Memory B cell (primary cell): Measurements from ENCODE around the gene ADAP1.
"Not testable (repeated sequence)": the region's sequence is repeated elsewhere in the genome, so short reads cannot be mapped to it uniquely, and the experiment has no call there.

Experiments used
- ATAC-seq: fragments of 150-1000 bp; cut with Tn5 transposase; 2 replicates; pipeline ENCODE4 v1.10.0; 2021; ENCODE audit warnings: low read depth, mild to moderate bottlenecking, moderate library complexity
- DNase-seq, 2 donors: peaks; one replicate each; pipeline ENCODE4 v3.0.0; 2022; ENCODE audit warnings: low spot score in 2 of 2
- H3K27ac Mint-ChIP-seq: one replicate; pipeline ENCODE4 v1.8.0; 2022; ENCODE audit warnings: mild to moderate bottlenecking, moderate library complexity, mixed read lengths
- H3K27me3 Mint-ChIP-seq: one replicate; pipeline ENCODE4 v1.8.0; 2022; ENCODE audit warnings: mixed read lengths
- H3K36me3 Mint-ChIP-seq: one replicate; pipeline ENCODE4 v1.8.0; 2022; ENCODE audit warnings: mild to moderate bottlenecking, mixed read lengths
- H3K4me1 Mint-ChIP-seq: one replicate; pipeline ENCODE4 v1.8.0; 2022; ENCODE audit warnings: mixed read lengths
- H3K4me3 Mint-ChIP-seq: one replicate; pipeline ENCODE4 v1.8.0; 2022; ENCODE audit warnings: mild to moderate bottlenecking, moderate library complexity, mixed read lengths
- H3K9me3 Mint-ChIP-seq: one replicate; pipeline ENCODE4 v1.8.0; 2022; ENCODE audit warnings: mixed read lengths

Gene ADAP1, protein sequence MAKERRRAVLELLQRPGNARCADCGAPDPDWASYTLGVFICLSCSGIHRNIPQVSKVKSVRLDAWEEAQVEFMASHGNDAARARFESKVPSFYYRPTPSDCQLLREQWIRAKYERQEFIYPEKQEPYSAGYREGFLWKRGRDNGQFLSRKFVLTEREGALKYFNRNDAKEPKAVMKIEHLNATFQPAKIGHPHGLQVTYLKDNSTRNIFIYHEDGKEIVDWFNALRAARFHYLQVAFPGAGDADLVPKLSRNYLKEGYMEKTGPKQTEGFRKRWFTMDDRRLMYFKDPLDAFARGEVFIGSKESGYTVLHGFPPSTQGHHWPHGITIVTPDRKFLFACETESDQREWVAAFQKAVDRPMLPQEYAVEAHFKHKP

DNA sequence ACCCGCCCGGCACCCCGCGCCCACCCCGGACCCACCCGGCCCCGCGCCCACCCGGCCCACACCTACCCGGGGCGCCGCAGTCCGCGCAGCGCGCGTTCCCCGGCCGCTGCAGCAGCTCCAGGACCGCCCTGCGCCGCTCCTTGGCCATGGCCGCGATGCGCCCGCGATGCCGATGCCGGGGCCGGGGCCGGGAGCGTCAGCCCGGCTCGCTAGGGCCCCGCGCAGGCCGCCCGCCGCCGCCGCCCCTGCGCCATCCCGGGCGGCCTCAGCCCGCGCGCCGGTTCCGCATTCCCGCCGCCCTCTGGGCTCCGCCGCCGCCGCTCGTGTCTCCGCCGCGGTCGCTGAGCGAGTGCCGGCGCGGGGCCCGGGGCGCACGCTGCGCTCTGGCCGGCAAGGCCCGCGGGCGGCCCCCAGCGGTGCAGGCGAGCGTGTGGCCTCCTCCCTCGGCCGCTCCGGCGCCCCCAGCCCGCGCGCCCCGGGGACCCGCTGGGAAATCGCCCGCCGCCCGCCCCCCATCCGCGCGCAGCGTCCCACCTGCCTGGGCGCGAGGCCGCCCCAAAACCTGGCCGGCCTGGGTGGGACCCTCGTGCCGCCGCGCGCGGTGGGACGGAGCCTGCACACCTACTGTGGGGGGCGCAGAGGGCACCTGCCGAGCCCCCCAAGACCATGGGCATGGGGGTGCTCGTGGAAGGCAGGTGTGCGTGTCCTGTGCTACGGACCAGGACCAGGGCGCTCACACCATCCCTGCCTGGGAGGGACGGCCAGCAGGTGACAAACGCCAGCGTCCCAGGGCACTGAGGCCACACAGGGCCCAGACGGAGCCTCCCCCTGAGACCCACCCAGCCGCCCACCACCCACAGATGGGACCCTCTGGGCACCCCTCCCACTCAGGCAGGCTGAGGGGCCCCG lies at the start of gene ADAP1:
Gene ADAP1 (minus strand): TSS at position 351 of the 909 bp plus-strand sequence. CDS start 203 bp downstream, at position 148.
- peak; percentile 63 for ATAC-seq
- Mint-ChIP-seq H3K9me3 (no peaks in the 10 kb centered on the region), H3K27ac (peak within 1 kb of the TSS; percentile 77), H3K4me1 (peaks cover 11% of the 10 kb centered on the region), H3K4me3 (peak within 1 kb of the TSS; percentile 82), H3K36me3 (no peaks in the 10 kb centered on the region), H3K27me3 (peaks cover 4% of the 10 kb centered on the region)
- peak; percentile 28 to 54 for DNase-seq

DNA sequence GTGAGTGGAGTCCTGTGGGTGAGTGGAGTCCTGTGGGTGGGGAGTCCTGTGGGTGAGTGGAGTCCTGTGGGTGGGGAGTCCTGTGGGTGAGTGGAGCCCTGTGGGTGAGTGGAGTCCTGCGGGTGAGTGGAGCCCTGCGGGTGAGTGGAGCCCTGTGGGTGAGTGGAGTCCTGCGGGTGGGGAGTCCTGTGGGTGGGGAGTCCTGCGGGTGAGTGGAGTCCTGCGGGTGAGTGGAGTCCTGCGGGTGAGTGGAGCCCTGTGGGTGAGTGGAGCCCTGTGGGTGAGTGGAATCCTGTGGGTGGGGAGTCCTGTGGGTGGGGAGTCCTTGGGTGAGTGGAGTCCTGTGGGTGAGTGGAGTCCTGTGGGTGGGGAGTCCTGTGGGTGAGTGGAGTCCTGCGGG lies 48.0 kb upstream of the ADAP1 start:
- not testable (repeated sequence) for ATAC-seq, H3K27me3 Mint-ChIP-seq, H3K9me3 Mint-ChIP-seq, DNase-seq, H3K4me3 Mint-ChIP-seq
- peak overlapping the region; percentile 91 for H3K27ac Mint-ChIP-seq
- peaks cover 22% of the 10 kb centered on the region for H3K4me1 Mint-ChIP-seq
- H3K36me3 Mint-ChIP-seq, result peaks cover 26% of the 10 kb centered on the region

DNA sequence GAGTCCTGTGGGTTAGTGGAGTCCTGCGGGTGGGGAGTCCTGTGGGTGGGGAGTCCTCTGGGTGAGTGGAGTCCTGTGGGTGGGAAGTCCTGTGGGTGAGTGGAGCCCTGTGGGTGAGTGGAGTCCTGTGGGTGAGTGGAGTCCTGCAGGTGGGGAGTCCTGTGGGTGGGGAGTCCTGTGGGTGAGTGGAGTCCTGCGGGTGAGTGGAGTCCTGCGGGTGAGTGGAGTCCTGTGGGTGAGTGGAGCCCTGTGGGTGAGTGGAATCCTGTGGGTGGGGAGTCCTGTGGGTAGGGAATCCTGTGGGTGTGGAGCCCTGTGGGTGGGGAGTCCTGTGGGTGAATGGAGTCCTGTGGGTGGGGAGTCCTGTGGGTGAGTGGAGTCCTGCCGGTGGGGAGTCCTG lies 47.5 kb upstream of the ADAP1 start:
- Mint-ChIP-seq H3K36me3 (peaks cover 26% of the 10 kb centered on the region), H3K27ac (peak overlapping the region; percentile 91), H3K4me1 (peaks cover 22% of the 10 kb centered on the region)
- not testable (repeated sequence) for ATAC-seq, H3K9me3 Mint-ChIP-seq, DNase-seq, H3K27me3 Mint-ChIP-seq, H3K4me3 Mint-ChIP-seq

DNA sequence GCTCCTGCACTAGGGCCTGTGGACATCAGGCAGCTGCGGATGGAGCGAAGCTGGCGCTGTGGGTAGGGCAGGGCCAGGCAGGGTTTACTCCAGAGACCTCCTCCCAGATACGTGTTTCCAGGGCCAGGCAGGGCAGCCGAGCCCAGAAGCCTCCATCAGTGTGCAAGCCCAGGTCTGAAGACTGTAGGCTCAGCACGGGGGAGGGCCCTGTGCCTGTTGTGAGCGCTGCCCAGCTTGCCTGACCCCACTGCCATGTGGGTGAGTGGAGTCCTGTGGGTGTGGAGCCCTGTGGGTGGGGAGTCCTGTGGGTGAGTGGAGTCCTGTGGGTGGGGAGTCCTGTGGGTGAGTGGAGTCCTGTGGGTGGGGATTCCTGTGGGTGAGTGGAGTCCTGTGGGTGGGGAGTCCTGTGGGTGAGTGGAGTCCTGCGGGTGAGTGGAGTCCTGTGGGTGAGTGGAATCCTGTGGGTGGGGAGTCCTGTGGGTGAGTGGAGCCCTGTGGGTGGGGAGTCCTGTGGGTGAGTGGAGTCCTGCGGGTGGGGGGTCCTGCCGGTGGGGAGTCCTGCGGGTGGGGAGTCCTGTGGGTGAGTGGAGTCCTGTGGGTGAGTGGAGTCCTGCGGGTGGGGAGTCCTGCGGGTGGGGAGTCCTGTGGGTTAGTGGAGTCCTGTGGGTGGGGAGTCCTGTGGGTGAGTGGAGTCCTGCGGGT lies 46.7 kb upstream of the ADAP1 start:
- peak overlapping the region; percentile 91 for H3K27ac Mint-ChIP-seq
- H3K9me3 Mint-ChIP-seq, H3K27me3 Mint-ChIP-seq, H3K4me3 Mint-ChIP-seq, ATAC-seq, DNase-seq: not testable (repeated sequence)
- peaks cover 22% of the 10 kb centered on the region for H3K36me3 Mint-ChIP-seq
- peaks cover 22% of the 10 kb centered on the region for H3K4me1 Mint-ChIP-seq

DNA sequence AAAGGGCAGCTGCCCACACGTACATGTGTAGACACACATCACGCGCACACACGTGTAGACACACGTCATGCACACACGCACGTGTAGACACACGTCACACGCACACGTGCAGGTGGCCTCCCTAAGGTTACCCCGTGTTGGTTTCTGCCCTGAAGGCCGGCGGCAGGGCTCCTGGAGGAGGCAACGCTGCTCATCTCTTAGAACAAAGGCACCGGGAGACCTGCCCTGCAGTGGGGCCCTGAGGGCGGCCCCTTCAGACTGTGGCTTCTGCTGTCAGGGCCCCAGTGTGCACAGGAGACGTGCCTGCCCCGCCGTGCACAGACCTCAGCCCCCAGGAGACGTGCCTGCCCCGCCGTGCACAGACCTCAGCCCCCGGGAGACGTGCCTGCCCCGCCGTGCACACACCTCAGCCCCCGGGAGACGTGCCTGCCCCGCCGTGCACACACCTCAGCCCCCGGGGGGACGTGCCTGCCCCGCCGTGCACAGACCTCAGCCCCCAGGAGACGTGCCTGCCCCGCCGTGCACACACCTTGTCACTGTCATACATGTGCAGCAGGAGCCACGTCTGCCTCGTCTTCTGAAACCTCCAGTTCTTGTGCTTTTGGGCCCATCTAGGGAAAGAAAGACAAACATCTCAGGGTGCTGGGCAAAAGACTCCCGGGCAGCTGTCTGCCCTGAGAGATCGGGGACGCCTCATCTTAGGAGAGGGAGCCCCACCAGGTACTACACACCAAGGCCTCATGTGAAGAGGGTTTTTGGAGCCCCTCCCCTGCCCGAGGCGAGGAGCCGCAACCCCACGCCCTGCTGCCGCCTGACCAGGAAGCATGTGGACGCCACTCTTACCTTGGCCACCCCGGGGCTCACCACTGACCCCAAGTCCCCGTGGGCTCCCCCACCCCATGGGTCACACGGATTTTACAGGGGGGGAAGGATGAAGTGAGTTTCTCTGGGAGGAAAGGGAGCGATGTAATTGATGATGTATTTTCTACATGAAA lies 45.8 kb upstream of the ADAP1 start:
- no peak overlapping the region for H3K4me3 Mint-ChIP-seq
- peak; percentile 43 for ATAC-seq

DNA sequence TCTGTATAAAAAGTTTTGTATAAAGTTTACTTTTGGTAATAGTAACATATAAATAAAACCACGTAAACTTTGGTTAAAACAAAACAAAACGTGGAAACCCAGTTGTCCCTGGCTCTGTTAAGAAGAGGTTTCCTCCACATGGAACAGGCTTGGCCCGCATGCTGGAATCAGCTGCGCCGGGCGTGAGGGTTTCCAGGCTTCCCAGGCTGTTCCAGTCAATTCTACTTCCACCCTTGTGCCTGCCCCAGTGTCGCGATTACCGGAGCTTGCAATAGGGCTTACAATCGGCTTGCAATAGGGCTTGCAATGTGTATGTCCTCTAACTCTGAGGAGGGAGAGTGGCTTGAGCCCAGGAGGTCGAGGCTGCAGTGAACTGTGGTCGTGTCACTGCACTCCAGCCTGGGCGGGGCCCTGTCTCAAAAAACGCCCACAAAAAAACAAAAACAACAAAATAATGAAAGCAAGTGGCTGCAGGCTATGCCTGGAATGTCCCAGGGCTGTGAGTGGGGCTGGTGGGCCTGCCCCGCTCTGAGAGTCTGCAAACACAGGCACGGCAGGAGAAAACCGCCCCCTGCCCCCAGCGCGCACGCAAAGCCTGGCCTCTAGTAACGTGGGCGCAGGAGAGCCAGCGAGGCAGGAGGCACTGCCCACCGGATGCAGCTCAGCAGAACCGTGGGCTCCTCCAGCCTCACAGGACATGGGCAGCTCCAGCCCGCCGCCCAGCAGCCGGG lies 44.8 kb upstream of the ADAP1 start:
- DNase-seq (no peak), ATAC-seq (no peak)
- Mint-ChIP-seq H3K4me3 (no peak overlapping the region), H3K27me3 (peaks cover 1% of the 10 kb centered on the region), H3K9me3 (no peaks in the 10 kb centered on the region), H3K4me1 (peaks cover 19% of the 10 kb centered on the region), H3K27ac (peak overlapping the region; percentile 91), H3K36me3 (peaks cover 19% of the 10 kb centered on the region)

More for the DNA sequence above, 45.8 kb upstream of the ADAP1 start:
- Mint-ChIP-seq H3K27me3 (no peaks in the 10 kb centered on the region), H3K27ac (peak overlapping the region; percentile 91), H3K36me3 (peaks cover 19% of the 10 kb centered on the region), H3K4me1 (peaks cover 18% of the 10 kb centered on the region), H3K9me3 (no peaks in the 10 kb centered on the region)
- DNase-seq, result no peak

DNA sequence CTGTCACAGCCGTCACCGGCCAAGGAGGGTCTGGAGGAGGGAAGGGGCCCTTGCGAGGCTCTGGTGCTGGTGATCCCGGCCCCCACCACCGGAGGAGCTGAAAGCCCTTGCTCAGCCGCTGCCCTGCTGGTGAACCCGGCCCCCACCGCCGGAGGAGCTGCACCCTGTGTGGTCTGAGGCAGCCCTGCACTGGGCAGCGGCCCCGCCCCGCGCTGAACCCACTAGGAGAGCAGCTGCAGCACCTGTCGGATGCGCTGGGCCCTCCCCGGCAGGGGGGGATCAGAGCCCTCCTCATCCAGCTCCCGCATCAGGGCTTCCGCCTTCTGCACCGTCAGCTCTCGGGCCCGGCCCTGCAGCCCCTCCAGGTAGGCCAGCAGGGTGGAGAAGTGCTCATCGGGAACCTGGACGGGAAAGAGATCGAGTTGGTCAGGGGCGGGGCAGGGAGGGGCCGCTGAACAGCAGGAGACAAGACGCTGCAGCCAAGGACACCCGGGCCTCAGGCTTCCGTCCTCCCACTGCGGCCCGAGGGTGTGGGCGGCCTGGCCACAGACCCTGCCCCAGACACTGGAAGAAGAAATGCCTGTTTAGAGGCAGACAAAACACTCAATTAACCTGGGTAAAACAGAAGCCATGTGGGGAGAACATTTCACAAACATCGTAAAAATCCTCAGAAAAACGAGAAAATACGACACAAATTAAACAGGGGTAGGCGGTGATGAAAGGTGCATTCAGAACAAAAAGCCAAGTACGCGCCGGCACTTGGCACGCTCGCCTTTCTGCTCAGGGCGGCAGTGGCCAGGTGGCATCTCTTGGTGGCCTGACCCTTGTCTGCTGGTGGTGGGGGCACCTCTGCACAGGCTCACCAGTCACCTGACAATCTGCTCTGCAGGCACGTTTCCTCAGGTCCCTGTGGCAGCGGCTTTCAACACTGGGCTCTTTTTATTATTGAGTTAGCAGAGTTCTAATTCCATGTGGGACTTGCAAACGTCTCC lies 43.2 kb upstream of the ADAP1 start:
- Mint-ChIP-seq H3K27ac (no peak overlapping the region), H3K27me3 (peaks cover 1% of the 10 kb centered on the region)
- ATAC-seq, result no peak

DNA sequence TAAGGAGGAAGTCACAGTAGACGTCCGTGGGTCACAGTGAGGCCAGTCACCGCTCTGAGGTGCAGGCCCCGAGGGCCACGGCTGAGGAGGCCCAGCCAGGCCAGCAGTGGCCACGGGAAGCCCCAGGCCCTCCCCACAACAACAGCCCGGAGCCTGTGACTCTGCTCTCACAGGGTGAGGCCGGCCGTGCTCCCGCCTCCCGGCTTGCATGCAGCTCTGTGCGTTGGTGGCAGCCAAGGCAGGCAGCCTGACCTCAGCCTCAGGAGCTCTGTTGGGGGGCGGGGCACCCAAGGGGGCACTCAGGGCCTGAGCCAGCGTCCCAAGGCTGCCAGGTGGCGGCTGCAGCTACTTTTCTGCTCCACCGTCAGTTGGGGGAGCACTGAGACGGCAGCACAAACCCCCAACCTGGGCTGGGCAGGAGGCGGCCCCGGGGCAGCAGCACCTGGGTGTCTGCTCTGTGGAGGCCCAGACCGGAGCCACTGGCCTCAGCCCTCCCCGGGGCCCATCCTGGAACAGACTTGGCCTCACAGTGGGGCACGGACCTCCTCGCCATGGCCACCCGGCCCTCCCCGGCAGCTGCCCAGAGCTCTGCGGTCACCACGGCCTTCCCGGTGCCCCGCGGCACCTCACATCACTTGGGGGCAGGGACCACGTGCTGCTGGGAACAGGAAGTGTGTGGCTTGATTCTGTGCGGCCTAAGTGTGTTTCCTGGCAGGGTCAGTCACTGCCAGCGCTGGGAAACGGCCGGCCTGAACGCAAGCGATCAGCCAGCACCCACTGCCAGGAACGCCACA lies 41.8 kb upstream of the ADAP1 start:
- Mint-ChIP-seq H3K27me3 (peaks cover 1% of the 10 kb centered on the region), H3K4me3 (no peak overlapping the region), H3K4me1 (peaks cover 21% of the 10 kb centered on the region), H3K36me3 (peaks cover 18% of the 10 kb centered on the region), H3K9me3 (no peaks in the 10 kb centered on the region), H3K27ac (no peak overlapping the region)
- ATAC-seq, result no peak
- DNase-seq, result no peak

More for the DNA sequence above, 43.2 kb upstream of the ADAP1 start:
- Mint-ChIP-seq H3K4me1 (peaks cover 21% of the 10 kb centered on the region), H3K4me3 (no peak overlapping the region), H3K36me3 (peaks cover 19% of the 10 kb centered on the region), H3K9me3 (no peaks in the 10 kb centered on the region)
- no peak for DNase-seq

DNA sequence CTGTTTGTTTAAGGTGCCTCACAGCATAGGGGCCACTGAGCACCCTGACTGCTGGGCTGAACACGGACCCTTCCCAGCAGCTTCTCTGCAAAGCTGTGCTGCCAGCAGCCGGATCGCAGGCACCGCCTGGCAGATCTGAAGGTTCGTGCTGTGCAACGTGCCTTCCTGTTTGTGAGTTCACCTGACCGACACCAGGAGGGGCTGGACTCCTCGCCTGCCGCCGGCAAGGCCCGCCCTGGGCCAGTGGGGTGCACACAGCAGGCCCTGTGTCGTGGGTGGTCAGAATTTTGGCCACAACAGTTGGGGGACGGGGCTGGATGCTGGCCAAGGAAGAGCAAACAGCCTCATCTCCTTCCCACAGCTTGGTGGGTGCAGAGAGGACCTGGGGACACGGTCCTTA lies 41.1 kb upstream of the ADAP1 start:
- no peak for DNase-seq
- H3K9me3 Mint-ChIP-seq, result no peaks in the 10 kb centered on the region
- no peak overlapping the region for H3K27ac Mint-ChIP-seq

DNA sequence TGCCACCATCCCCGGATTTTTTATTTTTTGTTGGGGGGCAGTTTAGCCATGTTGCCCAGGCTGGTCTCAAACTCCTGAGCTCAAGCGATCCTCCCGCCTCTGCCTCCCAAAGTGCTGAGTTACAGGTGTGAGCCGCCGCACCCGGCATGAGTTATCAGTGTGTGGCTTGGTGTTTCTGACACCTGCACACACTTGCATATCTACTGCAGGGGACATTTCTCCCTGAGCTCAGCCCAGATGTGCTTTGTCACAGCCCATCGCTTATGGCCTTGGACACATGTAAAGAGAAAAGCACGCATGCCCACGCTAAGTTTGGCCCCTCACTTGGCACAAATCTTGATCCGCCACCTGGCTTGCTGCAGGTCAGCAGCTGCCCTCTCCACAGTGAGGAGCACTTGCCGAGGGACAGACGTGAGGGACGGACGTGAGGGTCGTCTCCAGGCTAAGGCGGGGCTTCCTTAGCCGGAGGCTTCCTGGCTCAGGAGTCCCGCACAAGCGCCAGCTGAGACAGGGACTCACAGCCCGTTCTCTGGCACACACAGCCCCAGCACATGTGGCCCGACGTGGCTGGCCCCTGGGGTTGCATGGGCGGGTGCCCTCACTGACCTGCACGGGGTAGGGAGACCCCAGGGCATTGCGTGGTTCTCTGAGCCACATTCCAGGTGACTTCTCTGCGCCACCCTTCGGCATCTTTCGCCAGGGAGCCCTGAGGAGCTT lies 40.3 kb upstream of the ADAP1 start:
- H3K27ac Mint-ChIP-seq, result no peak overlapping the region
- H3K27me3 Mint-ChIP-seq, result peaks cover 1% of the 10 kb centered on the region
- H3K4me1 Mint-ChIP-seq, result peaks cover 8% of the 10 kb centered on the region
- peaks cover 6% of the 10 kb centered on the region for H3K36me3 Mint-ChIP-seq
- ATAC-seq (no peak), DNase-seq (no peak)
- no peaks in the 10 kb centered on the region for H3K9me3 Mint-ChIP-seq
- H3K4me3 Mint-ChIP-seq, result no peak overlapping the region

More for the DNA sequence above, 41.1 kb upstream of the ADAP1 start:
- Mint-ChIP-seq H3K4me3 (no peak overlapping the region), H3K4me1 (peaks cover 14% of the 10 kb centered on the region), H3K36me3 (peaks cover 12% of the 10 kb centered on the region), H3K27me3 (peaks cover 1% of the 10 kb centered on the region)
- no peak for ATAC-seq
